GM21825 (cell line): ENCODE results near the gene HACD4.
A peak's percentile ranks its signal among the peaks of the same experiment; 100 is the strongest.
"Not testable (repeated sequence)": the region's sequence is repeated elsewhere in the genome, so short reads cannot be mapped to it uniquely, and the experiment has no call there.

ENCODE experiments used
- ATAC-seq: cut with Tn5 transposase; IDR thresholded peaks from one replicate; pipeline ENCODE4 v1.9.1; 2021; ENCODE audit warnings: mild to moderate bottlenecking, moderate library complexity; ENCODE audit not compliant: unreplicated experiment

HACD4 gene

DNA sequence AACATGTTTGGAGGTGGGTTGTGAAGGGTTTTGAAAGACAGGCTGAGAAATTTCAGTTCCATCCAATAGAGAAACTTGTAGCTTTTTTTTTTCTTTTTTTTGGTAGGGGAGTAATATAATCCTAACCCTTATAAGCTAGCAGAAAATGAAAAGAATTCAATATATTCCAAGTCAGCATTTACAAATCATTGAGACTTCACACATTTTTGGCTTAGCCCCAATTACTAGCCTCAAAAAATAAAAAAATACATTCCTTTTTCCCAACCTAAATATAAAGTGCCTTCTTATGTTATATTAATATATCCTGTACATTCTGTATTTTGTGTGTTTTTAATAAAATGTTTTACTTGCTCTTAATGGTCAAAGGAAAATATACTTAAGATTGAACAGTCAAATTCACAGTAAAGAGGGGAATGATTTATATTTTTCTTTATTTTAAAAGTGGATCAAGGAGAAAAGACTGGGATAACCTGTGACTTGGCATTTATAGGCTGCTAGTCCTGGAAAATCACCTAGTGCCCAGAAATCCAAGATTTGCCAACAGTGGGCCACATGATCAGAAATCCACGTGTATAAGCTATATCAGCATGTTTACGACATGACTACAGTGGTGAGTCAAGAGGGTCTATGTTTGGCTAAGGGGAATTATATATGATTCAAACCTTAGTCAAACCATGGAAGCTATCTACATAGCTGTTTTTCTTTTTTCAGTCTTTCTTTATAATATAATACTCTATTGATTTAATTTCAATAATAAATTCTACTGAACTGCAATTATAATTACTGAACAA, 14.5 kb downstream of the HACD4 start:
- ATAC-seq, result no peak

DNA sequence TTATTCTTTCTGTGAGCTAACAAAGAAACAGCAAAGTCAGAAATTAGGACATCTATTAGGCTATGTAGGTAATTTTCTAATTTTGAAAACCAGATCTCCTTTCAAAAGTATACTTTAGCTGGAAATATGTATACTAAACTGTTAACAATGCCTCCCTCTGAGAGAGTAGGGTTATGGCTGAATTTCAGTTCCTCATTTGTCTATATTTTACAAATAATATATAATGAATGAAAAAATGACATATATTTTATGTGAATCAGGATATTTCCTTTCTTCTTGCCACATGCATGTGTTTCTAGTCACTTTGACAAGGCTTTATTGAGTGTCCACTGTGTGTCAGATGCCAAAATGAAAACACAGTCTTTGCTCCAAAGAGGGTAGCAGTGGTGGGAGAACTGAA, 15.4 kb downstream of the HACD4 start:
- ATAC-seq, result no peak

DNA sequence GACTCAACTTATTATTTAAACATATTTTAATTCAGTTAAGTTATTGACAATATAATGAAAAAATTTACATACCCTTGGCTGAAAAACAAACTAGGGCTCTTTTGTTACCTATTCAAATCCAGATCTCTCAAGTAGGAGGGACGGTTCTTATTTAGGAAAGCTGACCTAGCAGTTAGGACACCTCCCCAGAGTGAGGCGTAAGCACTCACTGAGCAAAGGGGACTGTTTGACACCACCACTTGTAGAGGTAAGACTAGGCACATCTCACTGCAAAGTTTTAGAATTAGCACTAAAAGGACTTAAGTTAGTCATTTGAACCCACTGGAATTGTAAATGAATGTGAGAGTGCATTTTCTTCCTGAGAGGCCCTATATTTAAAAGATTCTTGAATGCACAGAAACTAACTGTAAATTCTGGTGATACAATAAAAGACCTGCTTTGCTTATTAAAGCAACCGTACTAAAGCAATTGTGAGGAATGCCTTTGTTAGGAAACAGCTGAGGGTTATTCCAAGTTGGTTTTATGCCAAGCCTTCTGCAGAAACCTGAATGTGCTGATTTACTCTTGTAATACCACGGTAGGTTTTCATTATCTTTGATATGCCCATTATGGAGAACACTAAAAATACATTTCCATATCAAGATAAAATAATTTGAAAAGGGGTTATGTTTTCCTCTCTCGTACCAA, 16.2 kb downstream of the HACD4 start:
- no peak for ATAC-seq

DNA sequence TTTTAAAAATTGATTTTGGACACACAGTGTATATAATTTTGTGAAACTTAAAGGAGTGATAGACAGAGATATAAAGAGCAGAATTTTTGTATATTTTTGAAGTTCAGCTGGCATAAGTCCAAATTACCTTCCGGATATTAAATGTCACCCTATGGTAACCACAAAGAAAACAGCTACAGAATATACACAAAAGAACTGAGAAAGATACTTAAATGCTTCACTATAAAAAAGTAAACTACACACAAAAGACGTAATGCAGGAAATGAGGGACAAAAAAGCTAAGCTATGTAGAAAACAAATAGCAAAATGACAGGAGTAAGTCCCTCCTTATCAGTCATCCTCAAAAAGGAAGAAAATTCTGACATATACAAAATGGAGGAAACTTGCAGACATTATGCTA, 29.4 kb downstream of the HACD4 start:
- ATAC-seq, result no peak

DNA sequence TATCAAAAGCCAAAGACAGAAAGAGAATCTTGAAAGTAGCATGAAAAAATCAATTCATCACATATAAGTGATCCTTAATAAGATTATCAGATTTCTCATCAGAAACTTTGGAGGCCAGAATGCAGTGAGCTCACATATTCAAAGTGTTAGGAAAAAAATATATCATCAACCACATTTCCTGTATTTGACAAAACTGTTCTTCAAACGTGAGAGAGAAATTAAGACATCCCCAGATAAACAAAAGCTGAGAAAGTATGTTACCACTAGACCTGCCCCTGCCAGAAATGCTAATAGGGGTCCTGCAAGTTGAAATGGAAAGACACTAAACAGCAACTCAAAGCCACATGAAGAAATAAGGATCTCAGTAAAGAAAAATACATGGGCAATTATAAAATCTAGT, 29.9 kb downstream of the HACD4 start:
- no peak for ATAC-seq

GRCh38 chr9:20997503-20998076, 33.9 kb downstream of the HACD4 start:
- peak; percentile 79 for ATAC-seq

DNA sequence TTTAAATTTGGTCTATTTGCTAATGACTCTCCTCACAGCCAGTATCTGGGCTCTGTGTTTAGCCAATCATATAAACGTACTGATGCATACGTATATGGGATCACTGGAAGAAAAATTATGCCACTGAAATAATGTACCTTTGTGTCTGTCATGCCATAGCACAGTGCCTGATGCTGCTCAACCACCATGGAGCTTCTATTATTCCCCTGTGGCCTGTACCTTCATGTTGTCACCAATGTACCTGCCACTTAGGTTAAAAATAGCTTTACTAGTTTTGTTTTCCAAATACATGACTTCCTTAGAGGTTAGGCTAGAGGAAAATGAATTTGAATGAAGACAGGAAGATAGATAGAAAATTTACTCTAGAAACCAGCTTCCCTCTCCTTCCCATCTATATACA, 34.6 kb downstream of the HACD4 start:
- ATAC-seq, result no peak

- ATAC-seq, result no peak
These were observed 35.8 kb downstream of the HACD4 start for GRCh38 chr9:20995616-20996015.

GRCh38 chr9:20994486-20994885, 37.0 kb downstream of the HACD4 start:
- no peak for ATAC-seq

- no peak for ATAC-seq
These were observed 40.6 kb downstream of the HACD4 start for GRCh38 chr9:20990867-20991266.

DNA sequence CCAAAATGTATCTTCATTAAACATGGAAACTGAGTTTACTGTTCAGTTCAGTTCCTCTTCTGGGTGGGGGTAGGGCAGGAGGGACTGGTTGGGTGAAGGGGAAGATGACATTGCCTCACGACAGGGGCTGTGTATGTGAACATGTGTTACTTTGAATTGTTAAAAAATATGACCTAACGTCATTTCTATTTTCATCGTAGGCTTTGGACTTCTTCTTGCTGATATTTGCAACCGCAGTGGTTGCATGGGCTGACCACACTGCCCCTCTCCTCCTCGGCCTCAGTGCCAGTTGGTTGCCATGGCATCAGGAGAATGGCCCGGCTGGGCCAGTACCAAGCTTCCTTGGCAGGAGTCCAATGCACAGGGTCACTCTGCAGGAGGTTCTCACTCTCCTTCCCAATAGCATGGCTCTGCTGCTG, 41.5 kb downstream of the HACD4 start:
- no peak for ATAC-seq

DNA sequence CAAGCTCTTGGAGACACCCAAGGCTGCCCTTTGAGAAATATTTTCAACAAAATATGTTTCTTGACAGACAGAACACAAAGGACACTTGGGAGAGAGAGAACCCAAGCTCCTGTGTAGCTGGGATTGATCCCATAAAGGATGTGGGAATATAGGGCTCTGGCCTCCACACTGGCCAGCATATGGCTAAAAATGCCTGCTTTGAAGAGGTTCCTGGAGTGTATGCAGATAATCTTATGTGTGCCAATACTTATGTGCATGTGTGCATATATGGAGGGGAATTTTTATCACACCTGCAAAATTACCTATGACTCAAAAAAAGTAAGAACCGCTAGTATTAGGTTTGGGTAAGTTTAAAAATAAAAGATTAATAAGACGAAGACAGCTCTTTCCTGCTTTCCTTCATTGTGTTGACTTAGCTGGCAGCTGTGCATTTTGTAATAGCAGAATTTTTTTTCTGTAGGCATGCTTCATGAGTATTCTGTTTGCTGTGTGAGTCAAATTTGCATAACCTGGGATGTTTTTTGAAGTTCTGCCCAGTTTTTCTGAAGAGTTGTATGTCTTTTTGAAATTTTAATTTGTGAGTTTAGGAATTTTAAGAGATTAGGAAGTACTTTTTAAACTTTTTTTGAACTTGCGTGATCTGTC, 42.6 kb downstream of the HACD4 start:
- no peak for ATAC-seq

DNA sequence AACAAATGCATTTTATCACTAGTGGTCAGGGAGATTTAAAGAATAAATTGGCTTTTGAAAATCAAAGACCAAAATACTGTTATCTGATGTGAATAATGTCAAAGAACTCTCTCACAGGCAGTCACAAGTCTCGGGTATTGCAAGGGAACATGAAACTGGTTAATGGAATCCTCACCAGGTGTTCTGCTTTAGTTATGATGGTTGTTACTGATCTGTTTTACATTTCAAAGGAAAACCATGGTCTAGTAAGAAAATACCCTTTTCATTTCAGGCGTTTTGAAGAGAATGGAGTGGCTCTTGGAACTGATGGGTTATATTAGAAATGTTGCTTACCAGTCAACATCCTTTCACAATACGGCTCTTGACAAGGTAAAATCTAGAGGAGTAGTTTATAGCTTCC, 43.4 kb downstream of the HACD4 start:
- no peak for ATAC-seq

DNA sequence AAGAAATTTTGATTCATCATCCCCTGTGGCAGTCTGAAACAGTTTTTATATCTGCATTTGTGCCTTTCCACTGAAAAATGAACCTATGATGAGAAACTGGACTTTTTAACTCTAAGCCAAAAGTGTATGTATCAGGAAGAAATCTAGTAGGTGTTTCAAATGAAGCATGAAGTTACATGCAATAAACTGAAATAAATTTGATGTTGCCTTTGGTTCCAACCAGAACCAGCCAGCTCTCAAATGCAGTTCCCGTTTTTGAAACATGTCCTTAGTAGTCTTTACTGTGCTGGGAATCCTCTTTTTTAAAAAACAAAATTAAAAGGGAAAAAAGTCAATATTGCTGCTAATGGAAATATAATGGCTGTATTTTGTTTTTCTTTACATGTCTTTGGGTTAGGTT, 43.9 kb downstream of the HACD4 start:
- ATAC-seq, result no peak

DNA sequence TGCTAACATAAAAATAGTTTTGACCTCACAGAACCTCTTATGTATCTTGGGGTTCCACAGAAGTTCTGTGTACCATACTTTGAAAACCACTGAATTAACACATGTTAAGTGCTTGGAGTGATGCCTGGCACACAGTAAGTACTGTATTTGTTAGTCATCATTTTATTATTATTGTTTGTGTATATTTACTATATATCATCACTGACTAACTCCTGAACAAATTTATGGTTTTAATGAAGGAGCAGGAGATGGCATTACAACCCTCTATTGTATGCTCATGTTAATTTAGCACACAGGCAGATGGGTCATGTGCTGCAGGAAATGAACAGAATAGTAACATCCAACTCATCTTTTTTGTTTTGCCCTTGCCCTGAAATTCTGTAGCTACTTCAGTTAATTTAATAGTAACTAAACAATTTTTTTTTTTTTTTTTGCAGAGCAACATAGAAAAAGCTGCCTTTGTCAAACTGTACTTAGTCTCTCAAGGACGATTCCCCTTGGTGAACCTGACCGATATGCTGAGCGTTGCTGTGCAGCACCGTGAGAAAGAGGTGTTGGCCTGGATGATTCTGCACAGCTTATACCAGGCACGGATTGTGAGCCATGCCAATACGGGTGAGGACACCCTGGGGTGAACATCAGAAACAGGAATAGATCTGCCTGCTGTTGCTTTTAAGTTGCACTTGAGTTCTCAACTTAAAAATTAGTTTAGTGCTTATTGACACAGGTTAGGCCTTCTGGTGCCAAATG, 45.4 kb downstream of the HACD4 start:
- ATAC-seq, result no peak

GRCh38 chr9:20984506-20984905, 46.9 kb downstream of the HACD4 start:
- no peak for ATAC-seq

- no peak for ATAC-seq
These were observed 50.0 kb downstream of the HACD4 start for GRCh38 chr9:20981486-20981885.

DNA sequence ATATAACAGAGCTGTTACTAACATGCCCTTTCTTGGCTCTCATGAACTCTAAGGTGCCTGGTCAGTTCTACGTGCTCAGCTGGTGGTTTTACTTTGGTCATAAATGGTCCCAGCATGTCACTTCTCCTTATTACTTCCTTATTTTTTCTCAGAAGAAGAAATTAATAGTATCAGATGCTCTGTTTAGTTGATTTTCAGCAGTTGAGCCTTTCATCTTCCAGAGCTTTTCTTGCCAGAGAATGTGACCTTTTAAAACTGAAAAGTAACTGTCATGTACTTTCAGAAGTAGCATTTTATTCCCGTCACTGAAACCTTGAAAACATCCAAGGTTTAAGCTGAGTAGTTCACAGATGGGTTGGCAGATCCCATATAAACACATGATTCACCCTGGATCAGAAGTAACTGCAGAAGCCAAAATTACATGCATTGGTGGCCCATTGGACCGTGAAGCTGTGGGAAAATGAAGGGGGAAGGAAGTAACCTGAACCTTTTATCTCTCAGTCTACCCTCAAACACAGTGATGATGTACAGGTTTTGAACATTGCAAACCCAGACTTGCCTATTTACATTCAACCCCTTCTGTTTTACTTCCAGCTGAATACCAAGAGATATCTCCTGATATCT, 50.5 kb downstream of the HACD4 start:
- ATAC-seq, result peak; percentile 69

- ATAC-seq, result no peak
These were observed 53.2 kb downstream of the HACD4 start for GRCh38 chr9:20978249-20978648.

DNA sequence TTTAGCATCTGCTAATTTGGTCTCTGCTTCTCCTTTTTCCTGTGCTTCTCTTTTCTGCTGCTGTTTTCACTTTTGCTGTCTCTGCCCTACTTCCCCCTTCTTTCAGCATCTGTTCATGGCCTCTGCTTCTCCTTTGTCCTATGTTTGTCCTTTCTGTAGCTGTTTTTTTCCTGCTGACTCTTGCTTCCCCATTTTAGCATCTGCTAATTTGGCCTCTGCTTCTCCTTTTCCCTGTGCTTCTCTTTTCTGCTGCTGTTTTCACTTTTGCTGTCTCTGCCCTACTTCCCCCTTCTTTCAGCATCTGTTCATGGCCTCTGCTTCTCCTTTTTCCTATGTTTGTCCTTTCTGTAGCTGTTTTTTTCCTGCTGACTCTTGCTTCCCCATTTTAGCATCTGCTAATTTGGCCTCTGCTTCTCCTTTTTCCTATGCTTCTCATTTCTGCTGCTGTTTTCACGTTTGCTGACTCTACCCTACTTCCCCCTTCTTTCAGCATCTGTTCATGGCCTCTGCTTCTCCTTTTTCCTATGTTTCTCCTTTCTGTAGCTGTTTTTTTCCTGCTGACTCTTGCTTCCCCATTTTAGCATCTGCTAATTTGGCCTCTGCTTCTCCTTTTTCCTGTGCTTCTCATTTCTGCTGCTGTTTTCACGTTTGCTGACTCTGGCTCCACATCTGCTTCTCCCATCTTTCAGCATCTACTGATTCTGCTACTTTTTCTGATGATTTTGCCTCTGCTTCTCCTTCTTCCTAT, 57.1 kb downstream of the HACD4 start:
- not testable (repeated sequence) for ATAC-seq
